Prostate gland (tissue), 2 donors: ENCODE results near the gene NHERF2.

Experiments used
- POLR2A ChIP-seq: fragments of 450-650 bp; IDR thresholded peaks from one replicate; pipeline ENCODE4 v1.6.1; 2016; ENCODE audit warnings: antibody characterized with exemption, mild to moderate bottlenecking
- TF ChIP-seq, protein P1 (sequence below), 4 experiments: fragments of 200-600 bp in 2 of 4; fragments of 450-650 bp in 2 of 4; sonication (generic) in 2 of 4; IDR thresholded peaks; 1 replicate in 3 of 4; 2 replicates in 1 of 4; pipeline ENCODE4 v1.5.1; 2016 to 2019; ENCODE audit warnings: antibody characterized with exemption in 4 of 4, mild to moderate bottlenecking in 2 of 4, moderate library complexity in 2 of 4

DNA sequence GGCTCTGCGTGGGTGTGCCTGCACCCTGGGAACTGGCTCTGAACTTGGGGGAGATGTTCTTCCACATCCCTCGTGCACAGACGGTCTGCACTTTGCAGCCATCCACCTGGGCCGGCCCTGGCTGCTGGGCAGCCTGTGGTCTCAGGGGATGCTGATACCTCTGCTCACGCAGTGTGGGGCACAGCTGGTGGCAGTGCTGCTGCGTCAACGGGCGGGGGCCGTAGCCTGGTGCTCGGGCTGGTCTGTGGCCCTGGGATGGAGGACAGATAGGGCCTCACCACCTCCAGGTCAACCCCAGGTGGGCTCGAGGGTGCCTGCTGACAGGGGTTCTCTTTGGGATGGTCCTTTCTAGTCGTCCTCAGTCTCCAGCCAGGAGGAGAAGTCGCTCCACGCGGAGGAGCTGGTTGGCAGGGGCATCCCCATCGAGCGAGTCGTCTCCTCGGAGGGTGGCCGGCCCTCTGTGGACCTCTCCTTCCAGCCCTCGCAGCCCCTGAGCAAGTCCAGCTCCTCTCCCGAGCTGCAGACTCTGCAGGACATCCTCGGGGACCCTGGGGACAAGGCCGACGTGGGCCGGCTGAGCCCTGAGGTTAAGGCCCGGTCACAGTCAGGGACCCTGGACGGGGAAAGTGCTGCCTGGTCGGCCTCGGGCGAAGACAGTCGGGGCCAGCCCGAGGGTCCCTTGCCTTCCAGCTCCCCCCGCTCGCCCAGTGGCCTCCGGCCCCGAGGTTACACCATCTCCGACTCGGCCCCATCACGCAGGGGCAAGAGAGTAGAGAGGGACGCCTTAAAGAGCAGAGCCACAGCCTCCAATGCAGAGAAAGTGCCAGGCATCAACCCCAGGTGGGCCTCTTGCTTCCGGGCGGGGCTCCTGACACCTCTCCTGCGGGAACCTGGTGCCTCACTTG lies 57.4 kb downstream of the NHERF2 start:
- TF ChIP-seq, protein P1, sequence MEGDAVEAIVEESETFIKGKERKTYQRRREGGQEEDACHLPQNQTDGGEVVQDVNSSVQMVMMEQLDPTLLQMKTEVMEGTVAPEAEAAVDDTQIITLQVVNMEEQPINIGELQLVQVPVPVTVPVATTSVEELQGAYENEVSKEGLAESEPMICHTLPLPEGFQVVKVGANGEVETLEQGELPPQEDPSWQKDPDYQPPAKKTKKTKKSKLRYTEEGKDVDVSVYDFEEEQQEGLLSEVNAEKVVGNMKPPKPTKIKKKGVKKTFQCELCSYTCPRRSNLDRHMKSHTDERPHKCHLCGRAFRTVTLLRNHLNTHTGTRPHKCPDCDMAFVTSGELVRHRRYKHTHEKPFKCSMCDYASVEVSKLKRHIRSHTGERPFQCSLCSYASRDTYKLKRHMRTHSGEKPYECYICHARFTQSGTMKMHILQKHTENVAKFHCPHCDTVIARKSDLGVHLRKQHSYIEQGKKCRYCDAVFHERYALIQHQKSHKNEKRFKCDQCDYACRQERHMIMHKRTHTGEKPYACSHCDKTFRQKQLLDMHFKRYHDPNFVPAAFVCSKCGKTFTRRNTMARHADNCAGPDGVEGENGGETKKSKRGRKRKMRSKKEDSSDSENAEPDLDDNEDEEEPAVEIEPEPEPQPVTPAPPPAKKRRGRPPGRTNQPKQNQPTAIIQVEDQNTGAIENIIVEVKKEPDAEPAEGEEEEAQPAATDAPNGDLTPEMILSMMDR (IDR thresholded peaks at IDR 0.05) = no peak
- no peak for TF ChIP-seq POLR2A
